Central memory CD4-positive, alpha-beta T cell (primary cell): ENCODE results near the gene PRR20G.
"Not testable (repeated sequence)": the region's sequence is repeated elsewhere in the genome, so short reads cannot be mapped to it uniquely, and the experiment has no call there.

Experiments
- DNase-seq: peaks from one replicate; pipeline ENCODE4 v3.0.0; 2022

The PRR20G gene

GRCh38 chr3:127296959-127297358, 9.1 kb upstream of the PRR20G start:
- DNase-seq = no peak

- no peak for DNase-seq
These were observed 8.3 kb upstream of the PRR20G start for GRCh38 chr3:127296166-127296565.

GRCh38 chr3:127293650-127294049, 5.8 kb upstream of the PRR20G start:
- DNase-seq = not testable (repeated sequence)

GRCh38 chr3:127291611-127292010, 3.8 kb upstream of the PRR20G start:
- DNase-seq = no peak

GRCh38 chr3:127291114-127291513, 3.3 kb upstream of the PRR20G start:
- no peak for DNase-seq

GRCh38 chr3:127289706-127290575, 2.1 kb upstream of the PRR20G start:
- no peak for DNase-seq

- no peak for DNase-seq
These were observed 1.3 kb upstream of the PRR20G start for GRCh38 chr3:127288921-127289705.

- DNase-seq = no peak
These were observed 497 bp upstream of the PRR20G start for GRCh38 chr3:127288343-127288742.

GRCh38 chr3:127286571-127287140, 1.2 kb downstream of the PRR20G start:
- DNase-seq = no peak

GRCh38 chr3:127284258-127284657, 3.6 kb downstream of the PRR20G start:
- DNase-seq = no peak

- DNase-seq = no peak
These were observed 10.3 kb downstream of the PRR20G start for GRCh38 chr3:127277561-127277960.

GRCh38 chr3:127276995-127277394, 10.9 kb downstream of the PRR20G start:
- no peak for DNase-seq

GRCh38 chr3:127276396-127276795, 11.4 kb downstream of the PRR20G start:
- DNase-seq = no peak

GRCh38 chr3:127275287-127275781, 12.5 kb downstream of the PRR20G start:
- DNase-seq = no peak

- DNase-seq = no peak
These were observed 13.6 kb downstream of the PRR20G start for GRCh38 chr3:127274200-127274760.

GRCh38 chr3:127273206-127273605, 14.6 kb downstream of the PRR20G start:
- no peak for DNase-seq

GRCh38 chr3:127266186-127266585, 21.7 kb downstream of the PRR20G start:
- DNase-seq = no peak

GRCh38 chr3:127265581-127265981, 22.3 kb downstream of the PRR20G start:
- DNase-seq = no peak

GRCh38 chr3:127264794-127265514, 22.9 kb downstream of the PRR20G start:
- no peak for DNase-seq

- DNase-seq = no peak
These were observed 23.6 kb downstream of the PRR20G start for GRCh38 chr3:127264292-127264691.

GRCh38 chr3:127263586-127264231, 24.1 kb downstream of the PRR20G start:
- no peak for DNase-seq

- DNase-seq = no peak
These were observed 24.8 kb downstream of the PRR20G start for GRCh38 chr3:127263037-127263436.
